ENCODE data around the gene ERBB2.
A peak's percentile ranks its signal among the peaks of the same experiment; 100 is the strongest.

ERBB2 gene

DNA sequence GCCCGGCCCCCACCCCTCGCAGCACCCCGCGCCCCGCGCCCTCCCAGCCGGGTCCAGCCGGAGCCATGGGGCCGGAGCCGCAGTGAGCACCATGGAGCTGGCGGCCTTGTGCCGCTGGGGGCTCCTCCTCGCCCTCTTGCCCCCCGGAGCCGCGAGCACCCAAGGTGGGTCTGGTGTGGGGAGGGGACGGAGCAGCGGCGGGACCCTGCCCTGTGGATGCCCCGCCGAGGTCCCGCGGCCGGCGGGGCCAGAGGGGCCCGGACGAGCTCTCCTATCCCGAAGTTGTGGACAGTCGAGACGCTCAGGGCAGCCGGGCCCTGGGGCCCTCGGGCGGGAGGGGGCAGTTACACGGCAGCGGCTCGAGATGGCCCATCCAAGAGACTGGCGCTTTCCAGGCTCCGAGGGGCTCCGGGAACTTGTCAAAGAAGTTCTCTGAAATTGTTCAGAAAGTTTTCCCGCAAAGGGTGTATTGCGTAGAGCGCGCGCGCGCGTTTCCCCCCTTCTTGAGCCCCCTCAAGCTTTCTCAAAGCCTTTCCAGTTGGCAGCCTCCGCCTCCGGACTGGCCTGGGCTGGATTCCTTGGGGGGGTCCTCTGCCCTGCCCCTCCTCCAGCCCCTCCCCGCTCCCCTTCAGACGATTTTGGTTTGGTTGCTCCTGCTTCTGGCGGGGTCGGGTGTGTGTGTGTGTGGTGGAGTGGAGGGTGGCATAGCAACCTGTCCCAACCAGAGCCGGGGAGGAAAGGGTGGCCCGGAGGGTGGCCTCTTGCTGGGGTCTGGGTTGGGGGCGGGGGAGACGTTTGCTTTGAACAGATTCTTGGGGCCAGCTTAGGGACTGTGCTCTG, 504 bp downstream of the ERBB2 start:
- Histone ChIP-seq H3K4me1 (ENCODE audit: insufficient read depth, low read length) (peaks cover 35% of the 10 kb centered on the region), H3K36me3 (ENCODE audit: insufficient read depth, low read length) (no peaks in the 10 kb centered on the region), H3K9me3 (ENCODE audit: control insufficient read depth, insufficient read depth, low read length) (no peaks in the 10 kb centered on the region), H3K9ac (ENCODE audit: low read depth, low read length) (peak overlapping the region; percentile 91)

- no peaks in the 10 kb centered on the region for H3K36me3 ChIP-seq (ENCODE audit: insufficient read depth, low read length)
- H3K9me3 ChIP-seq (ENCODE audit: control insufficient read depth, insufficient read depth, low read length) = no peaks in the 10 kb centered on the region
- H3K9ac ChIP-seq (ENCODE audit: low read depth, low read length) = peak overlapping the region; percentile 91; the same call in 1 of the 2 replicates
- H3K4me1 ChIP-seq (ENCODE audit: insufficient read depth, low read length) = peaks cover 30% of the 10 kb centered on the region
Measured at GRCh38 chr17:39701012-39701783, 1.3 kb downstream of the ERBB2 start.

DNA sequence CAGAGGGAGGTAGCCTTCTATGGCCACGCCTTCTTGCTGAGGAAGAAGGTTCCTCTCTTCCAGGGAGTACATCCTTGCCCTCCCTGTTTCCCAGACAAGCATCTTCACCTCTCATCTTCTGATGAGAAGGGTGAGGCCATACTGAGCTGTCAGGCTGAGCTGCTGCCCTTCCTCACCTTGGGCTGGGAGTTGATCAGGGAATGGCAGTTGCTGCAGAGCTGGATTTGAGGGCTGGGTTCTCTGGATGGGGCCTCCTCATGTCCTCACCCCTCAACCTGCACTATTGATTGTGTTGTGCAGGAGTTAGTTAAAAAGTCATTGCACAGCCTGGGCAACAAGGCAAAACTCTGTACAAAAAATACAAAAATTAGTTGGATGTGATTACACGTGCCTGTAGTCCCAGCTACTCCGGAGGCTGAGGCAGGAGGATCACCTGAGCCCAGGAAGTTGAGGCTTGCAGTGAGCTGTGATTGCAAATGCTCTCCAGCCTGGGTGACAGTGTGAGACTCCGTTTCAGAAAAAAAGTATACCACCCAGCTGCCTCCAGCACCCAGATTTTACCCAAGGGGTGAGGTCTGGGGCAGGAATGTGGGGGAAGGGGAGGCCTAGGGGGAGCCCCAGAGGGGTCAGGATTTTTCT, 2.0 kb downstream of the ERBB2 start:
- peak overlapping the region; percentile 91; the same call in 1 of the 2 replicates for H3K9ac ChIP-seq (ENCODE audit: low read depth, low read length)
- H3K4me1 ChIP-seq (ENCODE audit: insufficient read depth, low read length) = peaks cover 22% of the 10 kb centered on the region
- no peaks in the 10 kb centered on the region for H3K36me3 ChIP-seq (ENCODE audit: insufficient read depth, low read length)
- H3K9me3 ChIP-seq (ENCODE audit: control insufficient read depth, insufficient read depth, low read length) = no peaks in the 10 kb centered on the region

DNA sequence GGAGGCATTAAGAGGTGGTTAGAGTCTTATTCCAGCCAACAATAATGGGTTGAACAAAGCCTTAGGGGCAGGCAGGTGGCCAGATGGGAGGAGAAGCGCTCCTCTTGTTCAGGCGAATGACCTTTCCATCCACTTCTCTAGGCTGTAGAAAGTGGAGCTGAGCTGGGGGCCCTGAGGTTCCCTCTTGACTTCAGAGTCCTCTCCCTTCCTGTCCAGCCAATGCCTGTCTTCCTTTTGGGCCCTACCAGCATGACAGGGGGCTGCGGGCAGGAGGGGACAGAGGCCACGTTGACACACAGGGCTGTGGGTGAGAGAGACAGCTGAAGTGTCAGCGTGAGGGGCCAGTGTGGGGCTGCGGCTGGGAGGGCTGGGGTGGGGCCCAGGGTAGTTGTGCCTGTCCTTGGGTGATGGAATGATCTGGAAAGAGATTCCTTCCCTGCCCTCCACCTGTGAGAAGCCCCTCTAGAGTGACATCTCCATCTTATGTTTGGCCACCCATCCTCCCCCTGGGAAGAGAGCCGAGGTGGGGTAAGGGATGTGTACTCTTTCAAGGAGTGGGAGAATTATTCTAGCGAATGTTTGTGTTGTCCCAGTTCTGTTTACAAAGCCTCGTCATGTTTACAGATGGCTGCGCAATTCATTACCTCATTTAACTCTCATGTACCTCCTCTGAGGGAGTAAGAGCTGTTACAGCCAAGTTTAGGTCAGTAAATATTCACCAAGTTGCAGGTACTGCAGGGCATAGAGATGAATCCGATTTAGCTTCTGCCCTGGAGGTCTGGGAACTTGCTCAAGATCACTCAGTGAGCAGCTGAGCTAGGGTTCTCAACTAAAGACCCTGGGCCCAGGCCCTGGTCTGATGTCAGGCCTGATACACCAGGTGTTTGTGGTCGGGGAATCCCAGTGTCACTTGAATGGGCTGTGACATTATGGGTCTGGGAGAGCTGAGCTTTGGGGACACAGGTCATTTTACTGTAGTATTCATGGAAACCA, 3.3 kb downstream of the ERBB2 start:
- Histone ChIP-seq H3K9me3 (ENCODE audit: control insufficient read depth, insufficient read depth, low read length) (no peaks in the 10 kb centered on the region), H3K9ac (ENCODE audit: low read depth, low read length) (no peak overlapping the region), H3K36me3 (ENCODE audit: insufficient read depth, low read length) (peaks cover 7% of the 10 kb centered on the region; the same call in 1 of the 2 replicates), H3K4me1 (ENCODE audit: insufficient read depth, low read length) (peaks cover 22% of the 10 kb centered on the region)

DNA sequence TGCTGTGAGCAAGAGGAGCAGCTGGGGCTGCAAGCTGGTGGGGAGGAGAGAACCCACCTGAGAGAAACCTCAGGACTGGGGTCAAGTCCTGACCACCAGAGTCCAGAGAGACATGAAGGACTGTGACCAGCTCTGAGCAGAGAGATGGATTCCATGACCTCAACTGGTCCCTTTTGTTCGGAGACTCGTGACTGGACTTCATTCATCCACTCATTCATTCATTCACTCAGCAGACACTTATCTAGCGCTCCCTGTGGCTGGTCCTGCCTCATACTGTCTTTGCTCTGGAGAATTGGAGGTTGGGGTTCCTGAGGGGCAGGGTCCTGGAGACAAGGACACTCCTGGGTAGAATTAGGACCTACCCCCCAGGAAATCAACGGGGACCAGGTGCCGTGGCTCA, 4.0 kb downstream of the ERBB2 start:
- peaks cover 7% of the 10 kb centered on the region; the same call in 1 of the 2 replicates for H3K36me3 ChIP-seq (ENCODE audit: insufficient read depth, low read length)
- no peak overlapping the region for H3K9ac ChIP-seq (ENCODE audit: low read depth, low read length)
- peaks cover 22% of the 10 kb centered on the region for H3K4me1 ChIP-seq (ENCODE audit: insufficient read depth, low read length)
- H3K9me3 ChIP-seq (ENCODE audit: control insufficient read depth, insufficient read depth, low read length) = no peaks in the 10 kb centered on the region

- Histone ChIP-seq H3K9me3 (ENCODE audit: control insufficient read depth, insufficient read depth, low read length) (no peaks in the 10 kb centered on the region), H3K36me3 (ENCODE audit: insufficient read depth, low read length) (peaks cover 10% of the 10 kb centered on the region; the same call in 1 of the 2 replicates), H3K9ac (ENCODE audit: low read depth, low read length) (no peak overlapping the region), H3K4me1 (ENCODE audit: insufficient read depth, low read length) (peaks cover 22% of the 10 kb centered on the region)
Measured at GRCh38 chr17:39704821-39705551, 5.1 kb downstream of the ERBB2 start.

DNA sequence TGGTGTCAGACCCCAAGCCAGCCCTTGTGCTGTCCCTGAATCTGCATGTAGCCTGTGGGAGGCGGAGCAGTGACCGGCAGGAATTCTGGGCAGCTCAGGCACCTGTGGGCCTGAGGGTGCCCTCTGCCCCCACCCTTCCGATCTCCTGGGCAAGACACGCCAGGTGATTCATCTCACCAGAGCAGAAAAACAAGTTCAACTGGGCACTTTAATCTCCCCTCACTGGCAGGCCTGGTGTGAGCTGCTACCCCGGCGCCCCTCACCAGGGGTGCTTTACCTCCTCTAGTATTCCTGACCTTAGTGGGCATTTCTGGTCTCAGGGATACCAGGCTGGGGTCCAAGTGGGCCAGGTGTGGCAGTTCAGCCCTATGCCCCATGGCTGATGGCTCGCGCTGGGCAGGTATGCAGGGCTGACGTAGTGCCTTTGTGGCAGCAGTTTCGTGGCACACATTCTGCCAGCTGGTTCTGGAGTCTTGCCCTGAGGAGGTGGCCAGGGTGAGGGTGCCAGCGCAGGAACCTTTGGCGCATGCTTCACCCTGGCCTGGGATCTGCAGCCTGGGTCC, 6.0 kb downstream of the ERBB2 start:
- H3K4me1 ChIP-seq (ENCODE audit: insufficient read depth, low read length) = peaks cover 22% of the 10 kb centered on the region
- no peak overlapping the region for H3K9ac ChIP-seq (ENCODE audit: low read depth, low read length)
- H3K36me3 ChIP-seq (ENCODE audit: insufficient read depth, low read length) = peaks cover 17% of the 10 kb centered on the region; the same call in 1 of the 2 replicates
- H3K9me3 ChIP-seq (ENCODE audit: control insufficient read depth, insufficient read depth, low read length) = no peaks in the 10 kb centered on the region

DNA sequence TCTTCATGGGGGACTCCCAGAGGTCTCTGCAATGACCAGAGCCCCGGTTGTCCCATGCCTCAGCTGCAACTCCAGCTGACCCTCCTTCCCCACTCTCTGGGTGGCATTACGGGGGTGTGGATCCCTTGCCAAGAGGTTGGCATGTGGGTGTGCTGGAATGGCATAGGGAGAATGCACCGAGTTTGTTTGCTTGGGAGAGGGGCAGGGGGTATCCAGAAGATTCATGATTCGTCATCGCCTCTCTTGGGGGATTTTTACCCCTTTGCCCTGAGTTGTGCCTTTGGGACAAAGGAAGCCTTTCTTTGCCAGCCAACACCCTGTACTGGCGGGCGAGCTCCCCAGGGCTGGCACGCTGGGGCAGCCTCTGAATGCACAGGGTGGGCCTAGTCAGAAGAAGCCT, 6.5 kb downstream of the ERBB2 start:
- Histone ChIP-seq H3K9ac (ENCODE audit: low read depth, low read length) (no peak overlapping the region), H3K36me3 (ENCODE audit: insufficient read depth, low read length) (peaks cover 17% of the 10 kb centered on the region; the same call in 1 of the 2 replicates), H3K4me1 (ENCODE audit: insufficient read depth, low read length) (peaks cover 22% of the 10 kb centered on the region), H3K9me3 (ENCODE audit: control insufficient read depth, insufficient read depth, low read length) (no peaks in the 10 kb centered on the region)

- Histone ChIP-seq H3K9ac (ENCODE audit: low read depth, low read length) (no peak overlapping the region), H3K36me3 (ENCODE audit: insufficient read depth, low read length) (peaks cover 20% of the 10 kb centered on the region), H3K9me3 (ENCODE audit: control insufficient read depth, insufficient read depth, low read length) (no peaks in the 10 kb centered on the region), H3K4me1 (ENCODE audit: insufficient read depth, low read length) (peaks cover 18% of the 10 kb centered on the region)
Measured at GRCh38 chr17:39706921-39707337, 7.1 kb downstream of the ERBB2 start.

DNA sequence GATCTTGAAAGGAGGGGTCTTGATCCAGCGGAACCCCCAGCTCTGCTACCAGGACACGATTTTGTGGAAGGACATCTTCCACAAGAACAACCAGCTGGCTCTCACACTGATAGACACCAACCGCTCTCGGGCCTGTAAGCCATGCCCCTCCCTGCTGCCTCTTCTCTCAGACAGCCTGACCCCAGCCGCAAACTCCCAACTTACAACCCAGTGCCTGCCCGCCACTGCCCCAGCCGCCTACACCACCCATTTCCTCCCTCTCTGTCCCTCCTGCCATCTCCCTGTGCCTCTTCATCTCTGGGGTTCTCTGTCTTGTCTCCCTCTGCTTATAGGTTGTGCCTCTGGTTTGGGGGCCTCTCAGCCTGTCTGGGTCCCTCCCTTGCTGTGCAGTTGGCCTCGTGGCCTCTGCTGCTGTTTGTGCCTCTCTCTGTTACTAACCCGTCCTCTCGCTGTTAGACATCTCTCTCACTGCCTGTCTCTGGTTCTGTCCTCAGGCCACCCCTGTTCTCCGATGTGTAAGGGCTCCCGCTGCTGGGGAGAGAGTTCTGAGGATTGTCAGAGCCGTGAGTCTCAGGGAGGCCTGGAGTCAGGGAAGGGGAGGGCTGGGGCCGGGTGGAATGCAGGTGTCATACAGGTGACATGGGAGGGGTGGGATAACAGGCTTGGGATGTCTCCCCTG, 9.6 kb downstream of the ERBB2 start:
- no peak overlapping the region for H3K9ac ChIP-seq (ENCODE audit: low read depth, low read length)
- H3K36me3 ChIP-seq (ENCODE audit: insufficient read depth, low read length) = peaks cover 26% of the 10 kb centered on the region
- peaks cover 5% of the 10 kb centered on the region; the same call in 1 of the 2 replicates for H3K4me1 ChIP-seq (ENCODE audit: insufficient read depth, low read length)
- H3K9me3 ChIP-seq (ENCODE audit: control insufficient read depth, insufficient read depth, low read length) = no peaks in the 10 kb centered on the region

DNA sequence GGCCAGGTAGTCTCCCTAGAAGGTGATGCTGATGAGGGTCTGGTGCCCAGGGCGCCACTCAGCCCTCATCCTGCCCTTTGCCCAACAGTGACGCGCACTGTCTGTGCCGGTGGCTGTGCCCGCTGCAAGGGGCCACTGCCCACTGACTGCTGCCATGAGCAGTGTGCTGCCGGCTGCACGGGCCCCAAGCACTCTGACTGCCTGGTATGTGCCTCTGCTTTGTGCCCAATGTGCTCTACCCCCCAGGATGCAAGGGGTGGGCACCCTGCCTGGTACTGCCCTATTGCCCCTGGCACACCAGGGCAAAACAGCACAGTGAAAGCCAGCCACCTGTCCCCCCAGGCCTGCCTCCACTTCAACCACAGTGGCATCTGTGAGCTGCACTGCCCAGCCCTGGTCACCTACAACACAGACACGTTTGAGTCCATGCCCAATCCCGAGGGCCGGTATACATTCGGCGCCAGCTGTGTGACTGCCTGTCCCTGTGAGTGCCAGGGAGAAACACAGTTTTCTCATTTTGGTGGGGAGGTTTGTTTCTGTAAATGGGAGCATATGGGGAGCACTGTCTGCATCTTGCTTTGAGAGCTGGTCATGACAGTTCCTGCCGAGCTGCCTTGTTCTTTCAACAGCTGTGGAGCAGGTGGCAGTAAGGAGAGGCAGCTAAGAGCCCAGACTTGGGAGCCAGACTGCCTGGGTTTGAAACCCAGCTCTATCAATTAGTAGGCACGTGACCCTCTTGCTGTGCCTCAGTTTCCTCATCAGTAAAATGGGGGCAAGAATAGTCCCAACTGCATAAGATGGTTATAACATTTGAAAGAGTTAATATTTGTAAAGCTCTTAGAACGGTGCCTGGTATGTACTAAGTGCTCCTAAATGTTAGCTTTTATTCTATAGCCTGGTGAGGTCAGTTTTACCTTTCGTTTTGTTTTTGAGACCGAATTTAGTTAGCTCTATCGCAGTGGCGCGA, 10.4 kb downstream of the ERBB2 start:
- Histone ChIP-seq H3K9ac (ENCODE audit: low read depth, low read length) (no peak overlapping the region), H3K9me3 (ENCODE audit: control insufficient read depth, insufficient read depth, low read length) (no peaks in the 10 kb centered on the region), H3K4me1 (ENCODE audit: insufficient read depth, low read length) (no peaks in the 10 kb centered on the region; the same call in 1 of the 2 replicates), H3K36me3 (ENCODE audit: insufficient read depth, low read length) (peaks cover 28% of the 10 kb centered on the region)

Data from ES-I3 (cell line).